ENCODE measurements around the gene GRIA3.

- no peak for TF ChIP-seq POLR2A (IDR thresholded peaks at IDR 0.05; ENCODE audit: low read length)
- TF ChIP-seq GATA1 (IDR thresholded peaks at IDR 0.05; ENCODE audit: low read depth, low read length) = no peak
Observed at GRCh38 chrX:123222920-123223319, 38.8 kb downstream of the GRIA3 start.
